Glomerular visceral epithelial cell (primary cell): ENCODE data around the gene CLEC2B.

ENCODE experiments used
- DNase-seq: peaks from one replicate; pipeline ENCODE4 v3.0.0-alpha.2; 2016; ENCODE audit errors: extremely low spot score

CLEC2B gene

DNA sequence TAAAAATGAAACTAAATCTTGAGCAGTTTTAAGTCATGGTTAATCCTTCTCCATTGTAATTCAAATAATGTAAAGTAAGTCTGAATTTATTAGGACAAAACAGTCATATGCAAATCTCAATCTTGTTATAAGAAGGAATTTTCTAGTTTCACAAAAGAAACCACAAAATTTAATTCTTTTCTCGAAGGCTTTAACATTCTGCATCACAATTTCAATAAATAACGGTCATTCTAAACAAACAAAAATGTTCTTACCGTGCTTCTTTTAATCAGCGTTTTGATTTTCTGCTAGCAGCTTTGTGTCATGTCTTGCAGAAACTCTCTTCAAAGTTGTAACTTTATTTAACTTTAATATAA is 225 bp downstream of the CLEC2B start:
- DNase-seq, result no peak

DNA sequence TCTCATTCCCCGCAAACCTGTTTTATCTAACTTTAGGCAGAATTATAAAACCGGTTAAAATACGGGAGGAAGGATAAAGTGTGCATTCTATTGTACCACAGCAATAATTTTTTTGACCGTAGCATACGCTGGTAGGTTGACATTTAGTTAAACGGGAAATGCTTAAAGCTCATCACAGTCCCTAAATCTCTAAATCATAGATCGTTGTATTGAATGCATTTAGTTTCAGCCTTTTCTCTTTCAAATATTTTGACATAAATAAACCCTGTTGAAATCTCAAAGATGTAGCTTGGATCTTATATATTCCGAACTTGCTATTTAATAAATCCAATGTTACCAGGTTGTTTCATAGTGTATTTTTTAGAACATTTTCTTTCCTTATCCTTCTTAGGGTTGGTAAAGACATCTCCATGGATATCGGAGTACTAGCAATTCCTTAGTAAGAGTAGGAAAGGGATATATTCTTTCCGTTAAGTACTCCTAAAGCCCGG is 798 bp downstream of the CLEC2B start:
- no peak for DNase-seq

DNA sequence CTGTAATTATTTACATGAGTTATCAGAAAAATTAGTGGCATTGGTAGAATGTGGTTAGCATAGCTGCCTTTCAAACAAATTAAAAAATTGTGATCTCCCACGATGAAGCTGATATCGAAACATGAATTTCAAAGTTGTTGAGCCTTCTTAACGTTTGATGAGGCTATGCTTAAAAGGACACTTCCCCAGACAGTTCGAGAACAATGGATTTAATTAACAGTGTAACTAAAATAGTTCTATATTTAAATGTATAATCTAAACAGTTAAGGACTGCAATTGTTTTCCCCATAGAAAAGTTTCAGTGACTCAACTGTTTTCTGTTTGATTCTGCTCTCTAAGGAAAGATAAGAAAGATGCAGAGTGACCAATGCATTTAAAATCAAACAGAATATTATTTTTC is 1.6 kb downstream of the CLEC2B start:
- DNase-seq, result no peak

DNA sequence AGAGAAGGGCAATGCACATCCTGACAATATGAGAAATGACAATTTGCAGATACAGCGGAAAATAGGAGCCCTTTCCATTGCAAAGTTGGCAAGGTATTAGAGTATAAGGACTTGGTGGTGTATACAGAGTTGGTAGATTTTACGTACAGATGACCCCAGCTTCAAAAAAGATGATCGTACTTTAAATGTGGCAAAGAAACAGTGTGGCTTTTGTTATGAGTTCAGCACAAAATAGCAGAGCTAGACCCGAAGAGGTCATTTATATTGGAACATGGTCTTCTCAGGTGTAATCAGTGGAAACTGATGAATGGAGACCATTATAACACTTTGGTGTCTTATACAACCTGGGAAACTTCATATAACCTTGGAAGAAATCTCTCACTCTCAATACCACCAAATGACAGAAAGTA is 2.3 kb downstream of the CLEC2B start:
- no peak for DNase-seq

DNA sequence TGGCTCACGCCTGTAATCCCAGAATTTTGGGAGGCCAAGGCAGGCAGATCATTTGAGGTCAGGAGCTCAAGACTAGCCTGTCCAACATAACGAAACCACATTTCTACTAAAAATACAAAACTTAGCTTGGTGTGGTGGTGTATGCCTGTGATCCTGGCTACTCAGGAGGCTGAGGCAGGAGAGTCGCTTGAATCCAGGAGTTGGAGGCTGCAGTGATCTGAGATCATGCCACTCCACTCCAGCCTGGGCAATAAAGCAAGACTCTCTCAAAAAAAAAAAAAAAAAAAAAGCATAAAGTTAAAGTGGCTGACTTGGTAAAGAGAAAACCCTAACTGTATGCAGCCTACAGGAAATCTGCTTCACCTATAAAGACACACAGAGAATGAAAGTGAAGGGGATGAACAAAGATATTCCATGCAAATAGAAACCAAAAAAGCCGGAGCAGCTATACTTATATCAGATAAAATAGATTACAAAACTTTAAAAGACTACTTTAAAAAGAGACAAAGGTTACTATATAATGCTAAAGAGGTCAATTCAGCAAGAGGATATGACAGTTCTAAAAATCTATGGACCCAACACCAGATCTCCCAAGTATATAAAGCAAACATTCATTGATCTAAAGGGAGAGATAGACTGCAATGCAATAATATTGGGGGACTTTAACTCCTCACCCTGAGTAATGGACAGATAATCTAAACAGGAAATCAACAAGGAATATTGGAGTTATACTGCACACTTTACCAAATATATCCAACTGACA is 4.1 kb downstream of the CLEC2B start:
- DNase-seq, result no peak

DNA sequence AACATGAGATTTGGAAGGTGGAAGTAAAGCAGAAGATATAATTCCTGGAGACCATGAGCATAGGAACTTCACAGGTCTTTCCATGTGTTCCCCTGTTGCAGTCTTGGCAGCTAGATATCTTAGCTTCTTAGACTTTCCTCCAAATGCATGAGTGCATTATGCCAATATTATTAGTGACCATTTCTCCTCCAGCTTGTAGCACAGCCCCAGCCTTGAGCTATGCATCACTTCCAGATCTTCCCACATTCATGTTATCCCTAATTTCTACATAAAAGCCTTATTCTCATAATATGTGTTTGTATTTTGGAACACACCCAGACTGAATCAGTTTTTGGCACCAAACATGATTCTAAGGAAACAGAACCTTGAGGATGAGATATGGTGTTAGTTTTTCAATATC is 11.0 kb downstream of the CLEC2B start:
- no peak for DNase-seq

DNA sequence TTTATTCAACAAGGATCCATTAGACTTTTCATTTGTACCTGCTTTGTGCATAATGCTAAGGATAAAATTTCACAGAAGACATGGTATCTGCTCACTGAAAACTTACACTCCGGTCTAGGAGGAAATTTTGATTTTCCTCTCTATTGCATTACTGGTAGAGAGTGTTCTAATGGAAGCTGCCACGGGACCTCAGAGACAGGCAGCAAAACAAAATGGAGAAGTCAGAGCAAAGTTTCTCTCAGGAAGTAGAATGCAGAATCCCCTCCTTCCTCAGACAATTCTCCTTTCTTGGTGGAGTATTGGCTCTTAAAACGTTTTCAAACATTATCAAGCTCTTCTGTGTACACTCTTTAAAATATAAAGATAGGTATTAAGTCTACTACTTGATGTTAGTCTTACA is 12.3 kb downstream of the CLEC2B start:
- no peak for DNase-seq

DNA sequence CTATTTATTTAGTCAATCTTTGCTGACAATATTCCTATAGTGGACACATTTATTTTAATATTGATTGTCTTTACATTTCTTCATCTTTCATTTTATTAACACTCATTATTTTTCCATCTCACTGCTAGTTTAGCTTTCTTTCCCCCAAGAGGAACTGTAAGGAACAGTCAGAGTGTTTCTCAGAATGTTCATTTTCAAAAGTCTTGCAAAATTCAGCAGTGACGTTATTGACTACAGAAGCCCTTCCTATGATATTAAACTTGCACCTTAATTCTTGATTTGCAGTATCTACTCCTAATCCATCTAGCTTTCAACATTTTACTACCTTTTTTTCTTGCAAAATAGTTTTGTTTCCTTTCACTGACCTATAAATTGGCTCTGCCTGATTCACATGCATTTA is 13.0 kb downstream of the CLEC2B start:
- DNase-seq, result no peak

DNA sequence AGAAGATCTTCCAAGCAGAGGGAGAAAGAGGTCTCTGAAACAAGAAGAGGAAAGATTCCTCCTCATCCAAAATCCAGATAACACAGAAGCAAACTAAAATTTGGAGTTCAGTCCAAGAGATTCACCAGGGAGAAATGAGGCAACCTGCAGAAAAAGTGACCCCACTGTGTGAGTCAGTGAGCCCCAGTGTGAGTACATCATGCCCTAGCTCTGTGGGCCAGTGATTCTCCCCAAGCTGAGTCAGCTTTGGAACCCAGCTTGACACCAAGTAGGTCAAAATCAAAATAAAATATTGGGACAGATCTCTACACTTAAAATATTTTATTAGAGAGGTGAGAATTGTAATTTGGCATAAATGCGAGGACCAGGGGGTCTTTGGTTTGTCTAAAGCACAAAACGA is 17.2 kb downstream of the CLEC2B start:
- no peak for DNase-seq

DNA sequence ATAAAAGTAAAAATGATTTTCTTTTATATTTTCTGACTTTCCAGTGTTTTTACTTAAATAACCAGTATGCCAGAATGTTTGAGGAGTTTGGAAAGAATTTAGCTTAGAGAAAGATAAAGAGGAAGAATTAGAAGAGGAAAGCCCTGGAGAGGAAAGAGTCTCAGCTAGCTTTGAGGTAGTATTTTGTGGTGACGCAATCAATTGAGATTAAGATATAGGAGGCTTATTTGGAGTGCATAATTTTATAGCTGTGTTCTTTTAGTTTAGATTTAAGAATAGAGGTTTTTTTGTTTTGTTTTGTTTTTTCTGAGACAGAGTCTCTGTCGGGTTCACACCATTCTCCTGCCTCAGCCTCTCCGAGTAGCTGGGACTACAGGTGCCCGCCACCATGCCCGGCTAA is 18.1 kb downstream of the CLEC2B start:
- DNase-seq, result no peak

DNA sequence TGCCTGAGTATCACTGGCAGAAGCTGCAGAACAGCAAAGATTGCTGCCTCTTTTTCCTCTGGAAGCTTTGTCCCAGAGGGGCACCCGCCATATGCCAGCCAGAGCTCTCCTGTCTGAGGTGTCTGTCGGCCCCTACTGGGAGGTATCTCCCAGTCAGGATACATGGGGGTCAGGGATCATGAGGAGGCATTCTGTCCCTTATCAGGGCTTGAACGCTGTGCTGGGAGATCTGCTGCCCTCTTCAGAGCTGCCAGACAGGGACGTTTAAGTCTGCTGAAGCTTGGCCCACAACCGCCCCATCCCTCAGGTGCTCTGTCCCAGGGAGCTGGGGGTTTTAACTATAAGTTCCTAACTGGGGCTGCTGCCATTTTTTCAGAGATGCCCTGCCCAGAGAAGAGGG is 20.3 kb downstream of the CLEC2B start:
- no peak for DNase-seq

DNA sequence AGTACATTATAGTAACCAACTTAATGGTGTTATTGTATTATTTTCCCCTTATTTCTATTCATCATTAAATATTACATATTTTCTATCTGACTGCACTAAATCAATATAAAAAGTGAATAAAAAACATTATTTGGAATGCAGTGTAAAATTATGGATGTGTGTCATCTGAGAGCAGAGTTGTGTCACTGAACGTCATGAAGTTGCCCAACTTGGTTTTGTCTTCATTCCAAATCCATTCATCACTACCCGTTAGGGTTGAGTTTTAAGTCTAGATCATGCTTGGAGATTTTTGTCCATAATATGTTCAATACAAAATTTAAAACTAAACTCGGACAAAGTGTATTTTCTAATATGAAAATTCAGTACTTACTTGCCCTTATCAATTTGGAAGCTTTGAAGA is 25.7 kb downstream of the CLEC2B start:
- no peak for DNase-seq

DNA sequence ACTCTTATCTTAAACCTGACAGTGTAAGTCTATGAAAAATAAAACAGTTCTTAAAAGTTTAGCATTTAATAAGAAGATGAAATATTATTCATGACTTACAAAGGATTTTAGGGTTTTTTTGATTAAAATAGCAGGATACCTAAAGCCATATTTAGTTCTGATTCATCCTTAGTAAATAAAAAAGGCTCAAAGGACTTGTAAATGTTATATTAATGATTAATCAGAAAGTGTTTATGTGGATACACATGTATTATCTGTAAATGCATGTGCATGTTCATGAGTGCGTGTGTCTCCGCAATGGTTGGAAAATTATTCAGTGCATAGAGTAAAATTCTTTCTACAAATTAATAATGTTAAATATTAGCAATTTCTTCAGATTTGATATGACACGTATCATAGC is 37.4 kb downstream of the CLEC2B start:
- no peak for DNase-seq

DNA sequence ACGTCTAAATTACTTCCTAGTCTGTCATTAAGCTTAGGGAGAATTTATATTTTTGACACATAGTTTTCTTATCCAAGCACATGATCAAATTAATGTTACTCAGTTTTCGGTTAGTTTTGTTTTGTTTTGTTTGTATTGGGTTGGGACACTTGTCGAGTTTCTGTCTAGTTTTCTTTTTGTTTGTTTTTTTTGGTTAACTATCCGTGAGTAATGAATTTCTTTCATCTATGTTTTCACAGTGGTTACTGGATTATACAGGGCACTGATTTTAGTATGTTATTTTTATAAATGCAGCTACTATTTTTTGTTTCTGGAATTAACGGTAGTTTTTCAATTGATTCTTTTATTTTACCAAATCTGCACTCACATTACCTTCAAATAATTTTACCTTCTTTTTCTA is 39.2 kb downstream of the CLEC2B start:
- no peak for DNase-seq

DNA sequence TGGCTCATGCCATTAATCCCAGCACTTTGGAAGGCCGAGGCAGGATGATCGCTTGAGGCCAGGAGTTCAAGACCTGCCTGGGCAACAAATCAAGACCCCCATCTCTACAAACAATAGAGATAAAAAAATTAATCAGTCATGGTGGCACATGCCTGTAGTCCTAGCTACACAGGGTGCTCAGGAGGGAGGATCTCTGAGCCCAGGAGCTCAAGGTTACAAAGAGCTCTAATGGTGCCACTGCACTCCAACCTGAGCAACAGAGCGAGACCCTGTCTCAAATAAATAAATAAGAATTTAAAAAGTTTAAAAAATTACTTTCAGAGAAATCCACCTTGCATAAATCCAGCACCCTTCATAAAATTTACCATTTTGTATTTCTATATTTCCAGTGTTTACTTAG is 39.7 kb downstream of the CLEC2B start:
- no peak for DNase-seq

DNA sequence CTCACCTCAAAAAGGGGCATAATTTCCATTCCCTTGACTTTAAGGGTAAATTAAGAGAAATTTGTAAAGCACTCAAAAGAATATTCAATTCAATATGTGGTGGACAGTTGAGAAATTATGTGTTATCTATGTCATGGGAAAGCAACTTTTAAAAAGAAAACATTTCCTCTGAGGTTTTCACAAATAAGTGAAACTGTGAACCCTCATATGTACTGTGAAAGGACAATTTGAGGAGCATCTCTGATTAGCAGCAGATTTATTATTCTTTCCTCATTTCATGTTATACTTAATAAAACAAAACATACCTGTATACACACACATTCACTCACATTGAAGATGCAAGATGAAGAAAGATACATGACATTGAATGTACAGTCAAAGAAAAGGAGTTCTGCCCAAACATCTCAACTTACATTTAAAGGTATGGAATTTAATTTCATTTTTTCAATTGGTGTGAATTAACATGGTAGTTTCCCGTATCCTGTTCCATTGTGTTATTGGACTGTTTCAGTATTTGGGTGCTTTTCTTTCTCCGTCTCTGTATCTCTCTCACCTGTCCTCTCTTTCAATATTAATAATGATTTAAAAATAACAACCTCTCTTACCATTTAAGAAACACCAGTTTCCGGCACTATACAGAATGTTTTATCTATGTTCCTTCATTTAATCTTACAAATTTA is 41.8 kb downstream of the CLEC2B start, which contains the start of gene KLRF1:
KLRF1 (plus strand) TSS at position 273 of the 680 bp plus-strand sequence; CDS start at position 337, 64 bp downstream.
- DNase-seq, result no peak

DNA sequence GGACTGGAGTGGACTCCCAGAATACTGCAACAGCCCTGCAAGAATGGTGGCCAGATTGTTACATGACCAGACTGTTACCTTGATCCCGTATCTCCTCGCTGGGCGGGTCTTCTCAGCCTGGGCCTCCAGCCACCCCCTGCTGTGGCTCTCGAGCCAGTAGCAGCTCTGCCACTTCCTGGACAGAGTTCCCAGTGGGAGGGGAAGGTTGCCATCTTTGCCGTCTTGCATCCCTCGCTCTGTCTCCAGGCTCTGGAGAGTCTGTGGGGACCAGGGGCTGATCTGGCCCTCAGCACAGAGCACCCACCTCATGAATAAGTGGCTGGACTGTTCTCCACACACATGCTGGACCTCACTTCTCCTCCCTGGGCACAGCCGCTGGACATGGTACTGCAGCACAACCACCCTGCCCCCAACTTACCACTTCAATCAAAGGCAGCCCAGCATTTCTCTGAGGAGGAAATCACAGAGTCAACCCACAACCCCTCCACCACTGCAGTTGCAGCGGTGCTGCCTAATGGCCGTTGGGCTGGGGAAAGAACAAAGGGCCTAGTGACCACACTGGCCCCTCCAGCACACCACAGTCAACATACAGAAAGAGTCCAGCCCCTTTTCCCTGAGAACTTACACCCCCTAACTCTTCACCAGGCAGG is 48.7 kb downstream of the CLEC2B start:
- DNase-seq, result no peak

DNA sequence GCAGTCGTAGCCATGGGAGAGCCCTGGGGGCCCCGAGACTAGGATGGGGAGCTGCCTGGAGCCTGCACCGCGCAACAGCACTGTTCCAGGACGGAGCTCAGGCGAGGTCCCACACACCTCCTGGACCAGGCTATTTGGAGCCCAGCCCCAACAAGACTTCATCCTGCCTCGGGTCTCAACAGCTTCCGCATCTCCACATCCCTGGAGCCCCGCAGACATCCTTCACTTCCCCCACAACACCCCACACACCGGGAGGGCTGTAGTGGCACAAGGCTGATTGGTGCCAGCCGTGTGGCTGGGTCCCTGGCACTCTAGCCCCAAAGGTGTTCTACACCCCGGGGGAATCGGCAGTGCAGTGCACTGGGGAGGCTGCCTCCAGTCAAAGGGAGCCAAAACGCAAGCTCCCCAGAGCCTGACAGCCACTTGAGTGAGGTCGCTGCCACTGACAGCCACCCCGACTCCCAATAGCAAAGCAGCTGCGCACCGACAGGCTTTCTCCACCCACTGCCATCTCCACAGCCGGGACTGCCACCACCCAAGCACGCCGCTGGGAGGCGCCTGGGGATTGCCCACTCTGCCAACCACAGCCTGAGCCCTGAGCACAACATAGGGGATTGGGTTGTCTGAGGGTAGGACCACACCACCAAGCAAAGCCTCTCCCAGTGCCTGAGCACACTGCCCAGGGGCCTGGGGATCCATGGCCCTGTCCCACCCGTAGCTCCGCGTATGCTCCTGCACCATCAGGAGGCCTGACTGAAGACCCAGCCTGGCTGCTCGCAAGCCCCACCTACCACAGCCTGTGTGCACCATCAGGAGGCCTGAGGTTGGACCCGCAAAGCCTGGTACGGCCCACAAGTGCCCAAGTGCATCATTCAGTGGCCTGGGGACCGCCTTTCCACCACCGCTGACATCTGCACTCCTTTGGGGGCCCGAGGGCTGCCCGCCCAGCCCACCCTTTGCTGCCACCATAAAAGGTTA is 55.0 kb downstream of the CLEC2B start:
- DNase-seq, result peak; percentile 34

DNA sequence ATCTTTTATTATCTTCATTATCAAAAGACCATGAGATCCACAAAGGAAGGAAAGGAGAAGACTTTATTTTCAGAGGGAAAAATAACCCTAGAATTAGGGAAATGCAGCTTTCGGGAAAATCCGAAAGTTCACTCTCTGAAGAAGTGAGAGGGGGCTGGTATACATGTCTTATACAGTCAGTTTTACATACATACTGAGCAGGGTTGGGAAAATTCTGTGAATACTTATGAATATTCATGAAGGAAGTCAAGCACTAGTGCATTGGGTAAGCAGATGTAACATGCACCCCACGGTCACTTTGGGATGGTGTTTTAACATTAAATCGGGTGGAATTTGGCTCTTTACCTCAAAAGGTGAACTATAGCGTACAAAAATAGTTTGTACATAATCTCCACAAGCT is 57.5 kb downstream of the CLEC2B start:
- DNase-seq, result no peak

DNA sequence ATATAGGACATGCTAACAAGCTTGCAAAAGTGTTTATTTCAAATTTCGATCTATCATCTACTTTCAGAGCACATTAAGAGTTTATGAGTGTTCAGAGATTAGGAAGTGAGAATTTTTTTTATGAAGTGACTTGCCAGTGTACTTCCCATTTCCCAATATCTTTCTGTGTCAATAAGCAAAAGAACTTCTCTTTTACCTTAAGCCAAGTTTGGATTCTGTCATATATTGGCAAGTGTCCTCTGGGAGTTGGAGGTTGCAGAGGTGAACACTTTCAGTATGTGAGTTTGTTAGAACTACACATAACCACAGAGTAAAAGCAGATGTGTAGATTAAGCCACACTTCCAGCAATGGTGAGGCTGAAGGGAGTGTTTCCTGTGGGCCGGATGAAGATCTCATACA is 58.5 kb downstream of the CLEC2B start:
- no peak for DNase-seq

DNA sequence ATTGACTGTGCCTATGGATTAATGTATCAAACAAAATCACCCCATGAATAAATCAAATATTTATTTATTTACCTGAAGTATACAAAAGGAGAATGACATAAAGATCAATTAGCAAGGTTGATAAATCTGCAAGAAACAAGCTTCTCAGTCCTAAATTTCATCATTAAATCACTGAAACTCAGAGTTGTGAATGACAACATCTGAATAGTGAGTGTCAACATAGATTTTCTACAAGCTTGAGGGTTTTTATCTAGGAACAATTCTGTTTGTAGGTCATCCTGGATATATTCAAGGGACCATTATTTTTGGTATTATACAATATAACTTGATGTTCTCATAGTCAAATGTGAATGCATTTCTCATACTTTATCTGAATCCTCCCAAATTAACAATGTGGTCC is 59.3 kb downstream of the CLEC2B start:
- DNase-seq, result no peak

DNA sequence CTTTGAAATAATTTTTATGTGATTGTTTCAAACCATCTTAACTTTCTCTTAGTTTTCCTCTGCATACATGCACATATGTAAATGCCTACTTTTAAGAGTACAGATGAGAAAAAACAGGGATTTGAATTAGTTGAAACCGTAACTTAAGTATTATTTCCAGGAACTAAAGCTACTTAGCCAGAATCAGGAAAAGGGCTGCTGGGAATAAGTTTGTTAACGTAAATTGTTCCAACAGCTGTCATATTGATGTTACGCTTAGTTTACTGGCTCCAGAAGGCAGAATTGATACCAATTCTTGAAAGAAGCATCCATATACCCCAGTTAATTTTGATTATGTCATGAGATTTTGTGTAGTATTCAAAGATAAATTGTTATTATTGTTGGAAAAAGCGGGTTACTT is 59.8 kb downstream of the CLEC2B start:
- no peak for DNase-seq
